ENCODE results near the gene PTPN11. TPM values are rescaled to one million over a fixed set of nuclear protein-coding genes. Genes with fewer than 3 reads are reported as not detected.

The PTPN11 gene
- polyA plus RNA-seq, 1 of the 3 experiments (the other 2 are of a cell fraction) = 48.3 TPM

DNA sequence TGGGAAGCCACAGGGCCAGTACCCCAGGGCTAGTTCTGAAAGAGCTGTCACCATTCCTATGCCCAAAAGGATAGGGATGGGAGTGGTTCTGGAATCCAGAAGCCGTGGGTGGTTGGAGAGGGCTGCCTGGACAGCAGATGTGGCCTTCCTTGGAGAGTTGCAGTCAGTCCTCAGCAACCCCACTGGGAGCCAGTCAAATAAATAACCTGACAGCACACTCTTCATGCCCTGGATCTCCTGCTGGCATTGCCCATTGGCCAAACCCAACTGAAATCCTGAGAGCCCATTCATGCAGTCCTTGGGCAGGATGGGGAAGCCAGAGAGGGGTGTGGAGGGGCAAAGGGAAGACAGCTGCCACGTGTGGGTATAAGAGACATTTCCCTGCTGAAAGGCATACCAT, 128.2 kb downstream of the PTPN11 start:
- Histone ChIP-seq H3K4me3 (ENCODE audit: low read depth in 2 of 2, low read length in 1 of 2) (no peak overlapping the region), H3K79me2 (ENCODE audit: insufficient read depth) (no peaks in the 10 kb centered on the region), H3K4me2 (no peak overlapping the region), H4K20me1 (ENCODE audit: insufficient read depth) (no peaks in the 10 kb centered on the region), H3K4me1 (ENCODE audit: control insufficient read depth in 1 of 2, insufficient read depth in 2 of 2, low read depth in 1 of 2, low read length in 1 of 2) (no peaks in the 10 kb centered on the region), H3K27me3 (ENCODE audit: insufficient read depth) (no peaks in the 10 kb centered on the region), H3K9me3 (no peaks in the 10 kb centered on the region), H3K9me2 (no peaks in the 10 kb centered on the region), H2AFZ (ENCODE audit: low read depth) (no peak overlapping the region), H3K36me3 (replicated peaks in 1 of 2; ENCODE audit: control insufficient read depth in 1 of 2, insufficient read depth in 2 of 2, low read length in 1 of 2) (no peaks in the 10 kb centered on the region), H3F3A (replicated peaks; ENCODE audit: insufficient read depth) (no peaks in the 10 kb centered on the region), H3K9ac (no peak overlapping the region), H3K27ac (ENCODE audit: low read depth in 2 of 2, low read length in 1 of 2) (no peak overlapping the region)
- 11% methylated on average over 2 of the region's 2 CpGs for WGBS (ENCODE audit: low lambda C conversion rate)
- ChIA-PET CTCF (no interaction called here), POLR2A (no interaction called here)
- no peak for DNase-seq
- TF ChIP-seq ELF1 (IDR thresholded peaks at IDR 0.05) (no peak), FOXM1 (IDR thresholded peaks at IDR 0.05; ENCODE audit: low read depth) (no peak), FOXJ3 (CRISPR knock-in tag; IDR thresholded peaks at IDR 0.05) (no peak), RFX5 (IDR thresholded peaks at IDR 0.05; ENCODE audit: low read length) (no peak), MEF2A (IDR thresholded peaks at IDR 0.05; ENCODE audit: borderline replicate concordance, low read depth) (no peak), TCF12 (IDR thresholded peaks at IDR 0.05) (no peak), MXI1 (IDR thresholded peaks at IDR 0.05; ENCODE audit: low read depth, low read length) (no peak), NRF1 (IDR thresholded peaks at IDR 0.05; ENCODE audit: low read depth, low read length) (no peak), FOSL2 (IDR thresholded peaks at IDR 0.05; ENCODE audit: borderline replicate concordance, low read depth) (no peak), TEAD4 (IDR thresholded peaks at IDR 0.05; ENCODE audit: borderline replicate concordance, insufficient read depth) (no peak), NFIC (IDR thresholded peaks at IDR 0.05; ENCODE audit: borderline replicate concordance) (no peak), RCOR1 (IDR thresholded peaks at IDR 0.05; ENCODE audit: low read length) (no peak), TAF1 (IDR thresholded peaks at IDR 0.05; ENCODE audit: borderline replicate concordance, low read depth, low read length) (no peak), RAD21 (IDR thresholded peaks at IDR 0.05; ENCODE audit: low read length) (no peak)
- TF ChIP-seq, protein P1, sequence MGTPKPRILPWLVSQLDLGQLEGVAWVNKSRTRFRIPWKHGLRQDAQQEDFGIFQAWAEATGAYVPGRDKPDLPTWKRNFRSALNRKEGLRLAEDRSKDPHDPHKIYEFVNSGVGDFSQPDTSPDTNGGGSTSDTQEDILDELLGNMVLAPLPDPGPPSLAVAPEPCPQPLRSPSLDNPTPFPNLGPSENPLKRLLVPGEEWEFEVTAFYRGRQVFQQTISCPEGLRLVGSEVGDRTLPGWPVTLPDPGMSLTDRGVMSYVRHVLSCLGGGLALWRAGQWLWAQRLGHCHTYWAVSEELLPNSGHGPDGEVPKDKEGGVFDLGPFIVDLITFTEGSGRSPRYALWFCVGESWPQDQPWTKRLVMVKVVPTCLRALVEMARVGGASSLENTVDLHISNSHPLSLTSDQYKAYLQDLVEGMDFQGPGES (IDR thresholded peaks at IDR 0.05; ENCODE audit: low read depth, low read length) = no peak
- TF ChIP-seq, protein P2, sequence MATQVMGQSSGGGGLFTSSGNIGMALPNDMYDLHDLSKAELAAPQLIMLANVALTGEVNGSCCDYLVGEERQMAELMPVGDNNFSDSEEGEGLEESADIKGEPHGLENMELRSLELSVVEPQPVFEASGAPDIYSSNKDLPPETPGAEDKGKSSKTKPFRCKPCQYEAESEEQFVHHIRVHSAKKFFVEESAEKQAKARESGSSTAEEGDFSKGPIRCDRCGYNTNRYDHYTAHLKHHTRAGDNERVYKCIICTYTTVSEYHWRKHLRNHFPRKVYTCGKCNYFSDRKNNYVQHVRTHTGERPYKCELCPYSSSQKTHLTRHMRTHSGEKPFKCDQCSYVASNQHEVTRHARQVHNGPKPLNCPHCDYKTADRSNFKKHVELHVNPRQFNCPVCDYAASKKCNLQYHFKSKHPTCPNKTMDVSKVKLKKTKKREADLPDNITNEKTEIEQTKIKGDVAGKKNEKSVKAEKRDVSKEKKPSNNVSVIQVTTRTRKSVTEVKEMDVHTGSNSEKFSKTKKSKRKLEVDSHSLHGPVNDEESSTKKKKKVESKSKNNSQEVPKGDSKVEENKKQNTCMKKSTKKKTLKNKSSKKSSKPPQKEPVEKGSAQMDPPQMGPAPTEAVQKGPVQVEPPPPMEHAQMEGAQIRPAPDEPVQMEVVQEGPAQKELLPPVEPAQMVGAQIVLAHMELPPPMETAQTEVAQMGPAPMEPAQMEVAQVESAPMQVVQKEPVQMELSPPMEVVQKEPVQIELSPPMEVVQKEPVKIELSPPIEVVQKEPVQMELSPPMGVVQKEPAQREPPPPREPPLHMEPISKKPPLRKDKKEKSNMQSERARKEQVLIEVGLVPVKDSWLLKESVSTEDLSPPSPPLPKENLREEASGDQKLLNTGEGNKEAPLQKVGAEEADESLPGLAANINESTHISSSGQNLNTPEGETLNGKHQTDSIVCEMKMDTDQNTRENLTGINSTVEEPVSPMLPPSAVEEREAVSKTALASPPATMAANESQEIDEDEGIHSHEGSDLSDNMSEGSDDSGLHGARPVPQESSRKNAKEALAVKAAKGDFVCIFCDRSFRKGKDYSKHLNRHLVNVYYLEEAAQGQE (IDR thresholded peaks at IDR 0.05; ENCODE audit: low read depth, low read length) = no peak

DNA sequence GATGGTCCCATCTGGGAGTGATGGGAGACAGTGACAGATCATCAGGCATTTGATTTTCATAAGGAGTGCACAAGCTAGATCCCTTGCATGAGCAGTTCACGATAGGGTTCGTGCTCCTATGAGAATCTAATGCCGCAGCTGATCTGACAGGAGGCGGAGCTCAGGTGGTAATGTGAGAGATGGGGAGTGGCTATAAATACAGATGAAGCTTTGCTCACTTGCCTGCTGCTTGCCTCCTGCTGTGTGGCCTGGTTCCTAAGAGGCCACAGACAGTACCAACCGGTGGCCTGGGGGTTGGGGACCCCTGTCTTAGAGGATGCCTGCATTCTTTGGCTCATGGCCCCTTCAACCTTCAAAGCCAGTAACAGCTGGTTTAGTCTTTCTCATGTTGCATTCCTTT, 130.3 kb downstream of the PTPN11 start:
- H3K9me2 ChIP-seq = no peaks in the 10 kb centered on the region
- no peaks in the 10 kb centered on the region for H3K36me3 ChIP-seq (replicated peaks in 1 of 2; ENCODE audit: control insufficient read depth in 1 of 2, insufficient read depth in 2 of 2, low read length in 1 of 2)
- no peak overlapping the region for H3K9ac ChIP-seq
- no peaks in the 10 kb centered on the region for H4K20me1 ChIP-seq (ENCODE audit: insufficient read depth)
- H3K4me1 ChIP-seq (ENCODE audit: control insufficient read depth in 1 of 2, insufficient read depth in 2 of 2, low read depth in 1 of 2, low read length in 1 of 2) = no peaks in the 10 kb centered on the region
- no peak overlapping the region for H3K4me2 ChIP-seq
- no peaks in the 10 kb centered on the region for H3K79me2 ChIP-seq (ENCODE audit: insufficient read depth)
- DNase-seq = no peak
- H3F3A ChIP-seq (replicated peaks; ENCODE audit: insufficient read depth) = no peaks in the 10 kb centered on the region
- no peaks in the 10 kb centered on the region for H3K9me3 ChIP-seq
- ChIA-PET POLR2A (no interaction called here), CTCF (no interaction called here)
- H3K27me3 ChIP-seq (ENCODE audit: insufficient read depth) = no peaks in the 10 kb centered on the region
- H2AFZ ChIP-seq (ENCODE audit: low read depth) = no peak overlapping the region
- no peak overlapping the region for H3K4me3 ChIP-seq (ENCODE audit: low read depth in 2 of 2, low read length in 1 of 2)
- WGBS (ENCODE audit: low lambda C conversion rate) = 44% methylated on average over 5 of the region's 5 CpGs
- no peak overlapping the region for H3K27ac ChIP-seq (ENCODE audit: low read depth in 2 of 2, low read length in 1 of 2)
- TF ChIP-seq MXI1 (IDR thresholded peaks at IDR 0.05; ENCODE audit: low read depth, low read length) (no peak), GATA2 (CRISPR knock-in tag; IDR thresholded peaks at IDR 0.05) (no peak), FOXJ3 (CRISPR knock-in tag; IDR thresholded peaks at IDR 0.05) (no peak), TCF12 (IDR thresholded peaks at IDR 0.05) (no peak), SMC3 (IDR thresholded peaks at IDR 0.05; ENCODE audit: low read depth, low read length) (no peak), POLR2AphosphoS5 (IDR thresholded peaks at IDR 0.05; ENCODE audit: low read depth, low read length) (no peak), FOSL2 (IDR thresholded peaks at IDR 0.05; ENCODE audit: borderline replicate concordance, low read depth) (no peak), MEF2A (IDR thresholded peaks at IDR 0.05; ENCODE audit: borderline replicate concordance, low read depth) (no peak), RXRA (IDR thresholded peaks at IDR 0.05; ENCODE audit: borderline replicate concordance, low read depth) (no peak), RFX5 (IDR thresholded peaks at IDR 0.05; ENCODE audit: low read length) (no peak)
- TF ChIP-seq, protein P1 (IDR thresholded peaks at IDR 0.05; ENCODE audit: low read depth, low read length) = no peak
- TF ChIP-seq, protein P3, sequence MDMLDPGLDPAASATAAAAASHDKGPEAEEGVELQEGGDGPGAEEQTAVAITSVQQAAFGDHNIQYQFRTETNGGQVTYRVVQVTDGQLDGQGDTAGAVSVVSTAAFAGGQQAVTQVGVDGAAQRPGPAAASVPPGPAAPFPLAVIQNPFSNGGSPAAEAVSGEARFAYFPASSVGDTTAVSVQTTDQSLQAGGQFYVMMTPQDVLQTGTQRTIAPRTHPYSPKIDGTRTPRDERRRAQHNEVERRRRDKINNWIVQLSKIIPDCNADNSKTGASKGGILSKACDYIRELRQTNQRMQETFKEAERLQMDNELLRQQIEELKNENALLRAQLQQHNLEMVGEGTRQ (IDR thresholded peaks at IDR 0.05; ENCODE audit: borderline replicate concordance, low read depth, low read length) = no peak
- TF ChIP-seq, protein P4, sequence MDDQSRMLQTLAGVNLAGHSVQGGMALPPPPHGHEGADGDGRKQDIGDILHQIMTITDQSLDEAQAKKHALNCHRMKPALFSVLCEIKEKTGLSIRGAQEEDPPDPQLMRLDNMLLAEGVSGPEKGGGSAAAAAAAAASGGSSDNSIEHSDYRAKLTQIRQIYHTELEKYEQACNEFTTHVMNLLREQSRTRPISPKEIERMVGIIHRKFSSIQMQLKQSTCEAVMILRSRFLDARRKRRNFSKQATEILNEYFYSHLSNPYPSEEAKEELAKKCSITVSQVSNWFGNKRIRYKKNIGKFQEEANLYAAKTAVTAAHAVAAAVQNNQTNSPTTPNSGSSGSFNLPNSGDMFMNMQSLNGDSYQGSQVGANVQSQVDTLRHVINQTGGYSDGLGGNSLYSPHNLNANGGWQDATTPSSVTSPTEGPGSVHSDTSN (IDR thresholded peaks at IDR 0.05) = no peak

All from SK-N-SH (cell line).